ENCODE results near the gene IMMP1L. TPM values are rescaled to one million over a fixed set of nuclear protein-coding genes. Genes with fewer than 3 reads are reported as not detected.
"Not testable (repeated sequence)": the region's sequence is repeated elsewhere in the genome, so short reads cannot be mapped to it uniquely, and the experiment has no call there.

IMMP1L gene
- total RNA-seq, 4 donors from 2014 or later = 14.2 to 30.6 (median 23.7) TPM

GRCh38 chr11:31512117-31512516 is 2.7 kb upstream of the IMMP1L start:
- H3K27ac ChIP-seq = no peak overlapping the region
- intact Hi-C loops (cut with DNase I; ENCODE audit: low total_unique reads) = no loop called here
- H3K36me3 ChIP-seq = no peaks in the 10 kb centered on the region
- TF ChIP-seq CTCF (IDR thresholded peaks at IDR 0.05 in 4 of 5, conservative IDR thresholded peaks at IDR 0.05 in 1 of 5) (no peak), POLR2A (IDR thresholded peaks at IDR 0.05) (no peak)
- no peak overlapping the region for H3K4me3 ChIP-seq
- DNase-seq (no peak), ATAC-seq (no peak)
- H3K9me3 ChIP-seq = no peaks in the 10 kb centered on the region
- in situ Hi-C loops (cut with MboI; ENCODE audit: low sequenced_read_pairs in 4 of 4) = no loop called here
- H3K4me1 ChIP-seq = peaks cover 17 to 26% of the 10 kb centered on the region in 2 donors
- H3K27me3 ChIP-seq = no peaks in the 10 kb centered on the region

- no peak for DNase-seq
- peak; percentile 29 to 32 for ATAC-seq
- Histone ChIP-seq H3K4me3 (peak overlapping the region; percentile 89 to 98 (median 97)), H3K9me3 (no peaks in the 10 kb centered on the region), H3K27ac (peak overlapping the region; percentile 80 to 90 (median 90)), H3K36me3 (no peaks in the 10 kb centered on the region), H3K4me1 (peaks cover 17 to 26% of the 10 kb centered on the region in 2 donors), H3K27me3 (no peaks in the 10 kb centered on the region)
- TF ChIP-seq CTCF (IDR thresholded peaks at IDR 0.05 in 4 of 5, conservative IDR thresholded peaks at IDR 0.05 in 1 of 5) (no peak), POLR2A (IDR thresholded peaks at IDR 0.05) (no peak)
- intact Hi-C loops (cut with DNase I; ENCODE audit: low total_unique reads) (loop anchor here (2.0 to 10.0 kb wide), 4 partner anchors 140 to 593 kb away; partner anchors contain the start of genes DCDC1 and DNAJC24), in situ Hi-C loops (cut with MboI; ENCODE audit: low sequenced_read_pairs in 4 of 4) (no loop called here)
Observed at GRCh38 chr11:31509051-31509428, 382 bp downstream of the IMMP1L start.

GRCh38 chr11:31500560-31500959 is 8.9 kb downstream of the IMMP1L start:
- Histone ChIP-seq H3K27ac (no peak overlapping the region), H3K4me3 (no peak overlapping the region), H3K4me1 (peaks cover 3 to 4% of the 10 kb centered on the region in 2 donors), H3K27me3 (no peaks in the 10 kb centered on the region), H3K9me3 (no peaks in the 10 kb centered on the region), H3K36me3 (no peaks in the 10 kb centered on the region)
- DNase-seq (no peak), ATAC-seq (no peak)
- TF ChIP-seq POLR2A (IDR thresholded peaks at IDR 0.05) (no peak), CTCF (IDR thresholded peaks at IDR 0.05 in 4 of 5, conservative IDR thresholded peaks at IDR 0.05 in 1 of 5) (no peak)
- intact Hi-C loops (cut with DNase I; ENCODE audit: low total_unique reads) (loop anchor here (10.0 kb wide), 2 partner anchors 256 to 304 kb away; no protein-coding TSS in a partner anchor), in situ Hi-C loops (cut with MboI; ENCODE audit: low sequenced_read_pairs in 4 of 4) (no loop called here)

DNA sequence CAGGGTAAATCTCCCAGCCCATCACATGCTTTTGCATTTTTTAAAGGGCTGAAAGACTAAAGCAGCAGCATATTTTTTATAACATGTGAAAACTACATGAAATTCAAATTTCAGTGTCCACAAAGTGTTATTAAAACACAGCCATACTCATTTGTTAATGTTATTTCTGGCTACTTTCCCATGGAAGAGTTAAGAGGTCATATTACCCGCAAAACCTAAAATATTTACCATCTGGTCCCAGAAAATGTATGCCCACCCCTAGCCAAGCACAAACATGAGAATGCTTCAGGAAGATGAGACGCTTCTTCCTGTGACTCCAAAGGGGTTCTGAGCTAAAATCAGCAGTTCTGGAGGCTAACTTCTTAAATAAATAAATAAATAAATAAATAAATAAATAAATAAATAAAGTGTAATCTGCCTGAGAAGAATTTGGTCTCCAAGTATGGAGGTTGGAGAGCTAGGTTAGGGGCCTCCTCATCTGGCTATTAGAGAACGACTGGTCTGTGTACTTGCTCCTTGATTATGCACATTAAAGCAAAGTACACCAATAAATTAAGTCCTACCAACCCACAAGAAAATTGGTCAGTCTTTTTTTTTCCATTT is 9.7 kb downstream of the IMMP1L start:
- in situ Hi-C loops (cut with MboI; ENCODE audit: low sequenced_read_pairs in 4 of 4) = loop anchor here in 1 of 4 donors (25.0 kb wide), 1 partner anchor 262 kb away; no protein-coding TSS in a partner anchor

DNA sequence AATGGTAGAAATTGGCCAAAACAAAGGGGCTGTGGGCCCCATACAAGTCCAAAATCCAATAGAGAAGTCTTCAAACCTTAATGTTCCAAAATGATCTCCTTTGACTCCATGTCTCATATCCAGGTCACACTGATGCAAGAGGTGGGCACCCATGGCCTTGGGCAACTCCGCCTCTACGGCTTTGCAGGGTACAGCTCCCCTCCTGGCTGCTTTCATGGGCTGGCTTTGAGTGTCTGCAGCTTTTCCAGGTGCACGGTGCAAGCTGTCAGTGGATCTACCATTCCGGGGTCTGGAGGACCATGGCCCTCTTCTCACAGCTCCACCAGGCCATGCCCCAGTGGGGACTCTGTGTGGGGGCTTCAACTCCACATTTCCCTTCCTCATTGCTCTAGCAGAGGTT is 15.7 kb downstream of the IMMP1L start:
- in situ Hi-C loops (cut with MboI; ENCODE audit: low sequenced_read_pairs in 4 of 4) = loop anchor here in 1 of 4 donors (25.0 kb wide), 1 partner anchor 256 kb away; no protein-coding TSS in a partner anchor
- DNase-seq; ATAC-seq; H3K9me3 ChIP-seq; H3K27ac ChIP-seq; H3K36me3 ChIP-seq; H3K4me3 ChIP-seq; H3K27me3 ChIP-seq; intact Hi-C loops (cut with DNase I; ENCODE audit: low total_unique reads): not testable (repeated sequence)
- peaks cover 8 to 10% of the 10 kb centered on the region in 2 donors for H3K4me1 ChIP-seq

More for the DNA sequence above, 9.7 kb downstream of the IMMP1L start:
- ATAC-seq (no peak), DNase-seq (no peak)
- Histone ChIP-seq H3K4me3 (no peak overlapping the region), H3K36me3 (no peaks in the 10 kb centered on the region), H3K9me3 (no peaks in the 10 kb centered on the region), H3K27ac (no peak overlapping the region), H3K27me3 (no peaks in the 10 kb centered on the region), H3K4me1 (peaks cover 3 to 4% of the 10 kb centered on the region in 2 donors)
- TF ChIP-seq POLR2A (IDR thresholded peaks at IDR 0.05) (no peak), CTCF (IDR thresholded peaks at IDR 0.05 in 4 of 5, conservative IDR thresholded peaks at IDR 0.05 in 1 of 5) (no peak)
- intact Hi-C loops (cut with DNase I; ENCODE audit: low total_unique reads) = loop anchor here (10.0 kb wide), 2 partner anchors 255 to 305 kb away; no protein-coding TSS in a partner anchor

All from gastrocnemius medialis (tissue), 4 donors.